Measurements from ENCODE around the gene PTP4A2.
"Not testable (repeated sequence)": the region's sequence is repeated elsewhere in the genome, so short reads cannot be mapped to it uniquely, and the experiment has no call there.

The PTP4A2 gene

GRCh38 chr1:31923901-31924535 is 14.2 kb downstream of the PTP4A2 start:
- no peak for DNase-seq

GRCh38 chr1:31920956-31921355 is 17.2 kb downstream of the PTP4A2 start:
- DNase-seq: no peak

DNA sequence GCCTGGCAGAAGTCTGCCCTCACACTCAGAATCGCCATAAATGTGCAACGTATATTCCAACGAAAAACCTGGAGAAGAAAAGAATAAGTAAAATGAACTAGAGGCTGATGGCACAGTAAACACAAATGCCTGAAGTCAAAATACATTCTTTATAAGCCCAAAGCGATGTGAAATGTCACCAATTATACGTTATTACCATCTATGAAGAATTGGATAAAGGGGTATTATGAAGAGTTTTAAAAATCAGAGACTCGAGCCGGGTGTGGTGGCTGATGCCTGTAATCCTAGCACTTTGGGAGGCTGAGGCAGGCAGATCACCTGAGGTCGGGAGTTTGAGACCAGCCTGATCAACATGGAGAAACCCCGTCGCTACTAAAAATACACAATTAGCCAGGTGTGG is 18.6 kb downstream of the PTP4A2 start:
- no peak for DNase-seq

- DNase-seq: no peak
These were observed 22.7 kb downstream of the PTP4A2 start for GRCh38 chr1:31915438-31915837.

DNA sequence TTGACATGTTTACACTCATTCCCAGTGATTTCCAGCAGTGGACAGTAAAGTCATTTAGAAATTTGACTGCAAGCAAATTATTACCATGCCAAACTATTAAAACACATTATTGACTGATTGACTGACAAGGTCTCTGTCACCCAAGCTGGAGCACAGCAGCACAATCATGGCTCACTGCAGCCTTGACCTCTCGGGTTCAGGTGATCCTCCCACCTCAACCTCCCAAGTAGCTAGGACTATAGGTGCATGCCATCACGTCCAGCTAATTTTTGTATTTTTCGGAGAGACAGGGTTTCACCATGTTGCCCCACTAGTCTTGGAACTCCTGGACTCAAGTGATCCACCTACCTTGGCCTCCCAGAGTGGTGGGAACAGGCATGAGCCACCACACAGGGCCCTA is 24.2 kb downstream of the PTP4A2 start:
- no peak for DNase-seq

DNA sequence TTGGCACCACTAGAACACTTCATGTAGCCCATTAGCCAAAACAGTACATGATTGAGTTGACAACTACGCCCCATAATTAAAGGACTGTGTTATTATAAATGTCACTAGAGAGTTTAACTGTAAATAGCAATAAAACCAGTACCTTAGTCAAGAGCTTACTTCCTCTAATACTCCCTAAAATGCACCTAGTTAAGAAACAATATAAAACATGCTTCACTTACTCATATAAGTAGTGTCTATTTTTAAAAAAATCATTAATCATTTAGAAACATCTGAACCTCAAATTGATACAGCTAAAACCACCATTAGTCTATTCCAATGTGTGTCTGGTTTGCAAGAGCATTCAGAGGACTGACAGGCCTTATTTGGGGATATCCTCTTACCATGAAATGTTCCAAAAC is 25.3 kb downstream of the PTP4A2 start:
- DNase-seq: no peak

DNA sequence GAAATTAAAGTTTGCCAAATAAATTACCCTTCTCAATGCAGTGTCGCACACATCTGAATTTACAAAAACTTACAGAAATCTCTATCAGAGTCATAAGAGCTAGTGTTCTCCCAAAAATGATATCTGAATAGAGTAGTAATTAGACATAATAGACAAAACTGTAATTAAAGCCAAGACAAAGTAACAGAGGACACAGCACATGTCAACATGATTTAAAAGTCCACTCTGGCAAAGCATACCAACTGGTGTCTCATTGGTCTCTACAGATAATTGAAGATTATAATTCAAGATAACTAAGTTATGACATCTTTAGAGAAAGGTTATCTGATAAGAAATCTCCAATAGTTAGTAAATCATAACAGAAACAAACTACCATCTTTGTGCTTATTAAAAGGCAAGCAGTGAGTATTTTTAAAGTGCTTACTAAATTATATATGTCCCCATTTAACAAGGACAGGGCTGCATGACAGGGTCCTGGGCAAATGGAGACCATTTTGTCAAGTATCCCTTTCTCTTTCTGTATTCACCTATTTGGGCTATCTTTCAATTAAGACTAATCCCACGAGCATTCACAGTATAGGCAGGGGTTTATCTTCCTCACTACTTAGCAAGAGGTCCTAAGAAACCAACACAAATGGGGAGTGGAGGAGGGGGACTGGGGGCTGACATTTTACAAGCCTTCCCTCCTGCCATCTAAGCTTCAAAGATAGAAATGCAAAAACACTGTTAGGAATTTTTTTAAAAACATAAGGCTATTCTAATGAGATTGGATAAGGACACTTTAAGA is 26.0 kb downstream of the PTP4A2 start:
- no peak for DNase-seq

GRCh38 chr1:31910933-31911332 is 27.2 kb downstream of the PTP4A2 start:
- no peak for DNase-seq

DNA sequence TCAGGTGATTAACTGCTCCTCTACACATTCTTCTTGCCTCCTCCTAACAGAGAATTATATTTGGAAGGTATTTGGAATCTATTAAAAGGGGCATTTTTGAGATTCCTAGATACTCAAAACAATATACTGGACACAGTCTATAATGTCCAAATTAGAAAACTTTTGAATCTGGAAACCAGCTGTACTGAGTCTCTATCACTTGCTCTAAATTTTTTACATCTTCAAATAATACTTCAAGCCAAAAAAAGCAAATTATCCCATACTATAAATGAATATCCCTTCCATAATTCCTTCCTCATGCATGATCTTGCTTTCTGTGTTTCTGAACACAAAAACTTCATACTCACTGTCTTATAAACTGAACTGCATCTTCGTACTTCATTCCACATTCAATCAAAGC is 28.5 kb downstream of the PTP4A2 start:
- DNase-seq: no peak

DNA sequence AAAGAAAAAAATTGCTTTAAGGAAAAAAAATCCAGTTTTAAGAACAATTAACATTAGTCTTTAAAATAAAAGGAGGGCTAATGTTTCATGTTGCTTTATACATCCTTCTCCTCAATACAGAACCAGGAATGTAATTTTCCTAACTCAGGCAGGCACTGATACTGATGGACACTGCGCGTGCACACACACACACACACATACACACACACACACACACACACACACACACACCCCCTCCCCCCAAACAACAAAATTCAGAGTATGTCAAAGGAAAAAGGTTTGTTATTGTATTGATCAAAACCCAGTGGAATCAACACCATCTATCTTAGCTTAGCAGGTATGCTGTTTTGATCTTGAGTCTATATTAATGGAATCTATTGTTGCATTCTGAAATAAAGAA is 31.6 kb downstream of the PTP4A2 start:
- DNase-seq: no peak

DNA sequence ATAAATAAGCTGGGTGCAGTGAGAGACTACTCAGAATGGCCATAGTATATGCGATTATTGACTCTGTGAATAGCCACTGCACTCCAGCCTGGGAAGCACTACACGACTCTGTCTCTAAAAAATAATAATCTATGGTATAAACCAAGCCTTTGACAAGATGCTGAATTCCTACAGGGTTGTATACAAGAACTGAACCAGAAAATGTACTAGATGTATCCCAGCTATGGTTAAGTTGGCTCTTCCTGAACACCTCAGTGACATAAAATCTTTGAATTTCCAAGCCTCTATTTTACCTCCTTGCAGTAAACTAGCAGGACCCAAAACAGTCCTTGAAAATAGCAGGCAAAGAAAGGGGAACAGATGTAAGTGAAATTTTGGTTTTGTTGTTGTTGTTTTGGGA is 32.5 kb downstream of the PTP4A2 start:
- DNase-seq: no peak

- DNase-seq: no peak
These were observed 33.1 kb downstream of the PTP4A2 start for GRCh38 chr1:31905093-31905509.

DNA sequence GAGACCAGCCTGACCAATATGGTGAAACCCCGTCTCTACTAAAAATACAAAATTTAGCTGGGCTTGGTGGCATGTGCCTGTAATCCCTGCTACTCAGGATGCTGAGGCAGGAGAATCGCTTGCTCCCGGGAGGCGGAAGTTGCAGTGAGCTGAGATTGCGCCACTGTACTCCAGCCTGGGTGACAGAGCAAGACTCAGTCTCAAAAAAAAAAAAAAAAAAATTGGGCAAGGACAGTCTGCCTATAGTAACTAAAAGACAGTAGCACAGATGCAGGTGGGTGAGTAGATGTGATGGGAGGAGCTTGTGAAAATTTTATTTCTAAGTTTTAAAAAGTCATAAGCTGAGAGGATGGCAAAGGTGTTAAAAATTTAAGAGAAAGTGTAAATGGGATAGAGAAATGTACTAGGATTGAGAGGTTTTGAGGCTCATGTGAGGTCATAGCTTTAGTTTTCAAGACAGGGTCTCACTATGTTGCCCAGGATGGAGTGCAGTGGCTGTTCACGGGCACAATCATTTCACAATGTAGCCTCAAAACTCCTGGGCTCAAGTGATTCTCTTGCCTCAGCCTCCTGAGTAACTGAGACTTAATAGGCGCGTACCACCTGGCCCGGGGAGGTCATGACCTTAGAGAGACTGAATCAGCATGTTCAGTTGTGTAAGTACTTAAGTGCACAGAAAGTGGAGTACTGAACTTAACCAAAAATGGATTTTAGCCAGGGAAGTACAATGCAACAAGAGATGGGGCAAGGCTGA is 33.7 kb downstream of the PTP4A2 start:
- DNase-seq: no peak

GRCh38 chr1:31902510-31902860 is 35.7 kb downstream of the PTP4A2 start:
- DNase-seq: no peak

DNA sequence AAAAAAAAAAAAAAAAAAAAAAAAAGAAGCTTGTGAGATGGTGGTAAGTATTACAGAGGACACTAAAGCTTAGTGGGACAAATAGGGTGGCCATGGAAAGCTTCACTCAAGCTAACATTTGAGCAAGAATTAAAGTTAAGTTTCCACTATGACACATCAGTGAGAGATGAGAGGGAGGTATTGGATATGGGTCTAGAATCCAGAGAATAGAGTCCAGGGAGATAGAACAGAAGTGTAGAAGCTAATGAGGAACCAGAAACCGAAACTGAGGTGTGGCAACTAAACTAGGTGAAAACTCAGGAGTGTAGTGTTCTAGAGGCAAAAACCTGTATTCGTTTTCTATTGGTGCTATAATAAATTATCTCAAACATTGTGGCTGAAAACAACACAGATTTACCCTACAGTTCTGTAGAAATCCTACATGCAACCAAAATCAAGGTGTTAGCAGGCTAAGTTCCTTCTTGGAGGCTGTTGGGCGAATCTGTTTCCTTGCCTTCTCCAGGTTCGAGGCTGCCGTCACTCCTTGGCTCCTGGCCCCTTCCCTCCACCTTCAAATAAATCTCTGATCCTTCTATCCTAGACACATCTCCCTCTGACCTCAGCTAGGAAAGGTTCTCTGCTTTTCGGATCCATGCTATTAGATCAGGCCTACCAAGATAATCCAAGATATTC is 36.2 kb downstream of the PTP4A2 start:
- DNase-seq: no peak

DNA sequence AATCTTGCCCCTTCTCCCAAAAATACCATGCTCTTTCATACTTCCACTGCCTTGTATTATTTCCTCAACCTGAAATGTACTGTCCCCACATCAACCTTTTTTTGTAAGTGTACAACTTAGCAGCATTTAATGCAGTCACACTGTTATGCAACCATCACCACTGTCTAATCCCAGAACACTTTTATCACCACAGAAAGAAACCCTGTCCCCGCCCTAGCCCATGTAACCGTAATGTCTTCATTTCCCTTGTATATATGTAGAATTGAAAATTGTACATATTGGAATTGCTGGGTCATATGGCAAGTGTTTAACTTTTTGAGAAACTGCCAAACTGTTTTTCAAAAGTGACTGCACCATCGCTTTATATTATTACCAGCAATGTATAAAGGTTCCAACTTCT is 37.4 kb downstream of the PTP4A2 start:
- no peak for DNase-seq

GRCh38 chr1:31897526-31898100 is 40.6 kb downstream of the PTP4A2 start:
- no peak for DNase-seq

GRCh38 chr1:31895474-31896198 is 42.5 kb downstream of the PTP4A2 start:
- not testable (repeated sequence) for DNase-seq

DNA sequence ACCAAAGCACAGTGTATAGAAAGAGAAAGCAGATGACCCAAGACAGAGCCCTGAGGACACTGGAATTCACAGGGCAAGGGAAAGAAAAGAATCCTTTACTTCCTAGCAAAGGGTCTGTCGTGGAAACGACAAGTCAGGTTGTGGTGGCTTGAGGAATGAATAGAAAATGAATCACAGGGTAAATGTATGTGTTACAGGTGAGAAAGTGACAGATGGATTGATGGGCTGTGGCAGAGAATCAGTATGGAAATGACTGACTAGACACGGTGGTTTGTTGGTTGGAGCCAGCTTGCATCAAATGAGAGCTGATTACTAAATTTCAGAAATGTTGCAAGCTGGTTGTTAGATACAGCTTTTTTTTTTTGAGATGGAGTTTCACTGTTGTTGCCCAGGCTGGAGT is 46.9 kb downstream of the PTP4A2 start:
- peak; percentile 26 to 35 for DNase-seq

DNA sequence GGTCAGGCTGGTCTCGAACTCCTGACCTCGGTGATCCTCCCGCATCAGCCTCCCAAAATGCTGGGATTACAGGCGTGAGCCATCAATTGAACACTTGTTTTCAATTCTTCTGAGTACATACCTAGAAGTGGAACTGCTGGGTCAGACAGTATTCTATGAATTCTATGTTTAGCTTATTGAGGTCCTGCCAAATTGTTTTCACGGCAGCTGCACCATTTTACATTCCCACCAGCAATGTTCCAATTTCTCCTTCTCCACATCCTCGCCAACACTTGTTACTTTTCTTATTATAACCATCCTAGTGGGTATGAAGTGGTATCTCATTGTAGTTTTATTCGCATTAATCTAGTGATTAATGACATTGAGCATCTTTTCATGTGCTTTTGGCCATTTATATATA is 49.9 kb downstream of the PTP4A2 start:
- no peak for DNase-seq

DNA sequence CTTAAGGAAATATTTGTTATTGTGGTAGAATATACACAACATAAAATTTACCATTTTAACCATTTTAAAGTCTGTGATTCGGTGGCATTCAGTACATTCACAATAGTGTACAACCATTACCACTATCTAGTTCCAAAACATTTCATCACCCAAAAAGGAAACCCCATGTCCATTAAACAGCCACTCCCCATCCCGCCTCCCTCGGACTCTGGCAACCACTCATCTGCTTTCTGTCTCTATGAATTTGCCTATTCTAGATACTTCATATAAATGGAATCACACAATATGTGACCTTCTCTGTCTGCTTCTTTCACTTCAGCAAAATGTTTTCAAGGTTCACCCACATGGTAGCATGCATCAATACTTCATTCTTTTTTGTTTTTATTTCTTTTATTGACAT is 51.3 kb downstream of the PTP4A2 start:
- no peak for DNase-seq

DNA sequence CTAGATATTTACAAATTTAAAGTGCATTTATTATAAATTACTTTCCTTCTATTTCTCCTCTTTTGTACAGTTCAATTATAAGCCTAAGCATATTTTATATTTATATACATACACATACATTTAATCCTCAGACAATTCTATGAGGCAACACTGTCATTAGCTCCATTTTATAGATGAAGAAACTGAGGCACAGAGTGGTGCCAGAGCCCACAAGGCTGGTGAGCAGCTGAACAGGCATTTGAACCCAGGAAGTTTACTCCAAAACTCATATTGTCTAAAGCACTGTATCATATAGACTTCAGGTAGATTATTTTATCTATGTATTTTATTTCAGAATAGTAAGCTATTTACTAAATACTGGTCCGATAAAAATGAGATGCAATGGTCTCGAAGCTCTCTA is 52.3 kb downstream of the PTP4A2 start:
- no peak for DNase-seq

All from stimulated activated CD4-positive, alpha-beta T cell treated with anti-CD3 and anti-CD28 coated beads, Interleukin-2, amount 100 ng/mL, for 24 hours (primary cell).